Activated CD8-positive, alpha-beta memory T cell treated with anti-CD3 and anti-CD28 coated beads, Interleukin-2, amount 50 U/mL, for 24 hours (primary cell): Measurements from ENCODE around the gene TSPAN14.
"Not testable (repeated sequence)": the region's sequence is repeated elsewhere in the genome, so short reads cannot be mapped to it uniquely, and the experiment has no call there.

Source experiments
- DNase-seq: peaks from one replicate; pipeline ENCODE4 v3.0.0-alpha.2; 2020; ENCODE audit errors: extremely low read depth

Gene TSPAN14

GRCh38 chr10:80542053-80542452 is 87.9 kb downstream of the TSPAN14 start:
- DNase-seq: no peak

- no peak for DNase-seq
Observed at GRCh38 chr10:80542652-80543318, 88.7 kb downstream of the TSPAN14 start.

DNA sequence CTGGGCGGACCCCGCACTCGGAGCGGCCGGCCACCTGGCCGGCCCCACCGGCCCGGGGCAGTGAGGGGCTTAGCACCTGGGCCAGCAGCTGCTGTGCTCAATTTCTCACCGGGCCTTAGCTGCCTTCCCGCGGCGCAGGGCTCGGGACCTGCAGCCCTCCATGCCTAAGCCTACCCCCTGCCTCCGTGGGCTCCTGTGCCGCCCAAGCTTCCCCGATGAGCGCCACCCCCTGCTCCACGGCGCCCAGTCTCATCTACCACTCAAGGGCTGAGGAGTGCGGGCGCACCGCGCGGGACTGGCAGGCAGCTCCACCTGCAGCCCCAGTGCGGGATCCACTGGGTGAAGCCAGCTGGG is 89.2 kb downstream of the TSPAN14 start:
- DNase-seq: not testable (repeated sequence)

- no peak for DNase-seq
Observed at GRCh38 chr10:80544316-80544953, 90.3 kb downstream of the TSPAN14 start.

- no peak for DNase-seq
Observed at GRCh38 chr10:80545258-80545881, 91.3 kb downstream of the TSPAN14 start.

DNA sequence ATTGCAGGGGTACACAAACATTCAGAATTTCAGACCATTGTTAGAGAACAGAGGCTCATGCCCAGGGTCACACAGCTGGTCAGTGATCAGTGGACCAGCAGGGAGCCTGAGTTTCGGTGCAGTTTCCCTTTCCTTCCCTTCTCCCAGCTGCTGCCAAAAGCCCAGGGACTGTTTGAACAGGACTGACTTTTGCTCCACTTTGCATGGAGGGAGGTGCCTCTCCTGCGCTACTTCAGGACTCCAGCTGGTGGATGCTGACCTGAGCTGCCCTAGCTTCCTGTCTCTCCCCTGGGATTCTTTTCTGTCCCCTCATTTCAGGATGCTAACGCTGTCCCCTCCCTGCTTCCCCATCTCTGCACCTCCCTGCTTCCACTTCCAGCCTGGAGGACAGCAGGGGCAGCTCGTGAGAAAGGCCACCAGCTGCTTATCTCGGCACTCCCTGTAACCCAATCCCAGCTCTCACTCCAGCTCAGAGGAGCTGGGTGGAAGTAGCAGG is 98.1 kb downstream of the TSPAN14 start:
- no peak for DNase-seq

- no peak for DNase-seq
Observed at GRCh38 chr10:80553436-80553835, 99.3 kb downstream of the TSPAN14 start.

DNA sequence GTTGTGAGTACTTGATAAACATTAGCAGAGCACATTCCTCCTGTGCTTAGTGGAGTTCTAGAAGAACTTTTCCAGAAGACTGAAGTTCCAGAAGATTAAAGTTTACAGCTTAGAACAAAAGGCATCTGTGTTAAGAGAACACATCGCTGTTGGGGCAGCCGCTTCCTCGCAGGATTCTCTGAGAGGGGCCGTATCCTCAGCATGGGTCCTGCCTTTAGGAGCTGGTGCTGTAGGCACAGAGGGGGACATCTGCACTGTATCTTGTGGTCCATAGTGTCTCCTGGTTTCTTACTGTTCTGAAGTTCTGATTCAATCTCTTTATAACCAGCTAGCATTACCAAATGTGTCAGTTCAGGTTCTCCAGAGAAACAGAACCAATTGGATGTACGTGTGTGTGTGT is 99.9 kb downstream of the TSPAN14 start:
- no peak for DNase-seq

DNA sequence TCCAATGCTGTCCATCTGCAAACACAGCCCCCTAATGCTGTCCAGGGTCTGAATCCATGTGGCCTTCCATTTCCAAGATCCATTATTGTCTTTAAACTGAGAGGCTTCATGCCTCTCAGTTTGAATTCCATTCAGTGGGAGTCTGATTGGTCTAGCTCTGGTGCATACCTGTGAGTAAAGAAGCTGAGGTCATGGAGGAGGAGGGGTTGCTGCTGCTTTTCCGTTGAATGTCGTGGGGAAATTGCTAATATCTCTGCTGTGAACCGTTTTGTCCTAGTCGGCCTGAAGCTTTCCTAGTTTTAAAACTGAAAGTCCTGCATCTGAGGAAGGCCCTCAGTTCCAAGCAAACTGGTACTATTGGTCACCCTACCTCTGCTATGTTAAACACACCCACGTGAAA is 101.3 kb downstream of the TSPAN14 start:
- DNase-seq: no peak

DNA sequence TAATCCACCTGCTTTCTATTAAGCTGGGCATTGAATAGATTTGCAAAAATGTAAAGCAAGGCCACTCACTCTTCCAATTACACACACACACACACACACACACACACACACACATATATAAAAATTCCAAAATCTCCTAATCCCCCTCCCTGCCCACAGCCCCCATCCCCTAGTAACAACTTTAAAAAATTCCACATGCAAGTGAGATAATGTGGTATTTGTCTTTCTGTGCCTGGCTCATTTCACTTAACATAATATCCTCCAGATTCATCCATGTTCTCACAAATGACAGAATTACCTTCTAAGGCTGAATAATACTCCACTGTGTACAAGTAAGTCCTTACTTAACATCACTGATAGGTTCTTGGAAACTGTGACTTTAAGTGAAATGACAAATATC is 107.8 kb downstream of the TSPAN14 start:
- DNase-seq: no peak

DNA sequence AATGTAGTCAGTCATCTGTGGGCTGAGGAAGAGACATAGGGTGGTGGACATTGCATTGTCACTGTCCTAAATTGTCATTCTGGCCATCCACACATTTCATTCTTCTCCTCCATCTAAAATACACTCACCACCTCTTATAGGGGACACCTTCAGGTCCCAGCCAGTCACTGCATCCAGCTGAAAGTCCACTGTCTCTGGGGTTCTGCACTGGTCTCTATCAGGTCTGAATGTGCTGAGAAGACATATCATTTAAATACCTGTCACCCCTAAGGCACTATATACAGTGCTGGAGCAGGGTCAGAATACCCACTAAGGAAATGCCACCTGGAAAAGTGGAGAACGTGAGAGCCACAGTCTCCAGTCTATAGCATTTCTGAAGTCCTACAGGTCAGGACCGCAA is 113.2 kb downstream of the TSPAN14 start:
- DNase-seq: no peak

GRCh38 chr10:80569131-80569895 is 115.2 kb downstream of the TSPAN14 start:
- no peak for DNase-seq

- no peak for DNase-seq
Observed at GRCh38 chr10:80571352-80571751, 117.2 kb downstream of the TSPAN14 start.

DNA sequence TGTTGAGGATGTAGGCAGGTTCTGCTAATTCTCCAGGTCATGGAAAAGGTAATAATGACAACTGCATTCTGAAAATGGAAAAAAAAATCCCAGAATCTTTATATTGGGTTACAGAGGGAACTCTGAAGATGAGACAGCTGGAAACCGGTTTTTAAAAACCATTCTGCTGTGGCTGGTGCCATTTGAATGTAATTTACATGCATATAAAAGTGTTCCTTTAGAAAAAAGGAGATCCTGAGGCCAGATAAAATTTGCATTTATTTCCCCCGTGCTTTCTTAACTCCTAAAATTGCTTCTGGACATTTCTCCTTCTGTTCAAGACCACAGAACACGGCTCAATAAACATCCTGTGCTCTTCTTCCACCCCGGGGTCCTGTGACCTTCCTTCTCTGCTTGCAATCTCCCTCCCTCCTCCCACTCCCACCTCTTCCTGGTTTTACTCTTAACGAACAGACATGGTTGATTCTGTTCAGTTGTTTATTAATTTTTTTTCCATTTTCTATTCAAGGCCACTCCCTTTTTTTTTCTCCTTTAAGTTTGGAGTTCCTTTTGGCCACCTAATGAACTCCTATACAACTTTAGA is 125.2 kb downstream of the TSPAN14 start:
- no peak for DNase-seq

DNA sequence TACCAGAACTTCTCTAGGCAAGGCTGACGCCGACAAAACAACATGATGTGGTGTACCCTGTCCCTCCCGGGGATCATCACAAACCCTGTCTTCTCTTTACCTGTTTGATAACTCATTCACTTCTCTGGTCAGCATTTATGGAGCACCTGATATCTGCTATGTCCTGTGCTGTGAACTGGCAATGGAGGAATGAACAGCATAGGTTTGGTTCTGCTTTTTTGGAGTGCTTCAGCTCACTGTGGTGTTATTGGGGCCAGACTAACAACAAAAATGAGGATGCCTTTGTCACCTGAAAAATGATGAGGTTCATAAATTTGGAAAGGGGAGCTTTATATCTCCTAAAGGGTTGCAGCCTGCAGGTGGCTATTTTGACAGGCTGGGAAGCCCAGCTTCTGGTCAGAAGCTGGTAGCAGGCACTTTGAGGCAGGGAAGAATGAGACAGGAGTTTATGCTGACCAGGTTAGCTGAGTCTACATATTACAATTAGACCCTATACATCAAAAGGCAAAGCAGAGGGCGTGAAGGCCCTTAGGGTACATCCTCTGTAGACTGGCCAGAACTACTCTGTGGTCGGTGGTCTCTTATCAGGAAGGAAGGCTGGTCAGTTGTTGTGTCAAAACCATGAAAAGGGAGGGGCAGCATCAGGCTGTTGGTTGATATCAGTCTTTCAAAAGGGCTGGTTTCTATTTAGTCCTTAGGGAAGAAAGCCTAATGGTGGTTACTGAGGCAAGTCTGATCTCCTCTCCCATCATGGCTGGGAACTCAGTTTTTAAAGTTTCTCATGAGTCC is 125.9 kb downstream of the TSPAN14 start:
- DNase-seq: no peak

DNA sequence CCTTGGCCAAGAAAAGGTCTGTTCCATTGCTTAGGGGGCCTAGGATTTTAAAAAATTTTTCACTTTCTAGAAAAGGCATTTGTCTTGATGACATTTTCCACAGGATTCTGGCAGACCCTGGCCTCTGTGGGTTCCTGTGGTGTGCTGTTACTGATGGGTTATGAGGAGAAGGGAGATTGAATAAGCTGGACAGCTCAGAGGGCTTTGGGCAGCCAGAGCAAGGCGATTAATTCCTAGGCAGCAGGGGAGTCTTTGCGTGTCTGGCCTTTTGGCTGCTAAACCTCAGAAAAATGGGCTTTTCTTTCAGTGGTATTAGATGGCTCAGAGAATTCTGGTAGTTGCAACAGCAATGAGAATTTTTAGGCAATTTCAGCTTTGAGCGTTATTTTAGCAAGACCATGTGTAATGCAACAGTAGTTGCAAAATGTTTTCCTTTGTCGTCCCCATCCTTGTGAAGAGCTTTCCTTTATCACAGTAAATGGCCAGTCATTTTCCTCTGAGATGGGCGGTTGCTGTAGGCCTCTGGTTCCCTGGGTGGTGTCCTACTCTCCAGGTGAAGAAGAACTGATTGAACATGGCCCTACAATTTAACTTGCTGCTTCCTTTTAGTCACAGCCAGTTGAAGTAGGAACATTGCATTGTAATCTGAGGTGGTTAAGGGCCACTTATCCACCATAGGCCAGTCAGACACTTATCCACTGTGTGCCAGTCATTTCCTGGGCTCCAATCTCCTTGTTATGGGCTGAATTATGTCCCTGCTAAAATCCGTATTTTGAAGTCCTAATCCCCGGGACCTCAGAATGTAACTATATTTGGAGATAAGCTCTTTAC is 126.7 kb downstream of the TSPAN14 start:
- DNase-seq: no peak

DNA sequence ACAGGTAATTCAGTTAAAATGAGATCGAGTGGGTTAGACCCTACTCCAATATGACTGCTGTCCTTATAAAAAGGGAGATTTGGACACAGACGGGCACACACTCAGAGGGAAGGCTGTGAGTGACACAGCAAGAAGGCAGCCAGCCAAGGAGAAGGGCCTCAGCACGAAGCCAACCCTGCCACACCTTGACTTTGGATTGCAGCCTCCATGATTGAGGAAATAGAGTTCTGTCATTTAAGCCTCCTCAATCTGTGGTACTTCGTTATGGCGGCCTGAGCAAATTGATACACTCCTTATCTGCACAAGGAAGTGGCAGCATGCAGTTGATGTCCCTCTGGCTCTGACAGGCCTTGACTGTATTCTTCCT is 127.3 kb downstream of the TSPAN14 start:
- DNase-seq: no peak

DNA sequence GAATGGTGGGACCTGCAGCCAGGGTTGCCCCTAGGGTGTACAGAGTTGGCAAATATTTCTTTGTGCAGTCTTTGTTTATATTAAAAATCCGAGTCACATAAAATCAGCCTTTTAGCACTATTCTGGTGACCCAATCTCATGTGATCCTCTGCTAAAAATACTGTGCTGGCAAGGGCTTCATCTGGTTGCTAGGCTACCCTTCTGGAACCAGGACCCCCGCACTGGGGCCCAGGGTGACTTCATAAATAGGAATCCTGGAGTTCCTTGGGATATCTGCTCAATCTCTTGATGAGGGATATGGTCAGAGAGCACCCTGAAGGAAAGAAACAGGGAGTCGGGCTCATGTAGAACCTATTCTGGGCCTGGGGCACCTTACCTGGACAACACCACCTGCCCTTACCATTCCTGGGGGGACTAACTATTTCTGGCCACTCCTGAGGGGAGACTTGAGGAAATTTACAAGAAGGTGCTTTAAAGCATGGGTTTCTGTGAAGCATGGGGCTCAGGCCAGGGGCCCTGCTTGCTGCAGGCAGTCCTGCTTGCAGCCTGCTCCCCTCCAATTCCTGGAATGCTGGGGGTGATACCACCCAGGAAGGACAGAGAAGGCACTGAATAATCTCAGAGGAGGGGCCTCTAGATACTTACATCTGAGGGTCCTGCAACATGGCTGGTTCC is 128.3 kb downstream of the TSPAN14 start:
- no peak for DNase-seq
